ENCODE measurements around the gene C11orf86. TPM values are rescaled to one million over a fixed set of nuclear protein-coding genes. Genes with fewer than 3 reads are reported as not detected.
"Not testable (repeated sequence)": the region's sequence is repeated elsewhere in the genome, so short reads cannot be mapped to it uniquely, and the experiment has no call there.

C11orf86 gene
- total and polyA plus RNA-seq, 5 experiments from 2014 or later, result not detected

- POLR2A ChIA-PET, result no interaction called here
- H3K4me1 Mint-ChIP-seq, result peaks cover 0 to 4% (median 2%) of the 10 kb centered on the region in 4 donors
These were observed 26.2 kb downstream of the C11orf86 start for GRCh38 chr11:67001332-67001731.

GRCh38 chr11:67002297-67002913 is 27.3 kb downstream of the C11orf86 start:
- peak in 1 of 10 donors; percentile 24 for DNase-seq
- H3K9me3 Mint-ChIP-seq, result no peaks in the 10 kb centered on the region
- no peaks in the 10 kb centered on the region for H3K36me3 Mint-ChIP-seq
- no peak overlapping the region for H3K4me3 Mint-ChIP-seq
- POLR2A ChIA-PET, result no interaction called here
- peaks cover 0 to 4% (median 1%) of the 10 kb centered on the region in 5 donors for H3K27me3 Mint-ChIP-seq
- peak overlapping the region in 1 of 10 donors; percentile 37 for H3K27ac Mint-ChIP-seq
- ATAC-seq, result no peak
- H3K4me1 Mint-ChIP-seq, result peaks cover 0 to 8% (median 5%) of the 10 kb centered on the region in 4 donors

More at GRCh38 chr11:67001332-67001731, 26.2 kb downstream of the C11orf86 start:
- Mint-ChIP-seq H3K36me3 (no peaks in the 10 kb centered on the region), H3K9me3 (no peaks in the 10 kb centered on the region), H3K4me3 (no peak overlapping the region), H3K27me3 (peaks cover 0 to 11% (median 4%) of the 10 kb centered on the region in 5 donors), H3K27ac (no peak overlapping the region)
- DNase-seq (no peak), ATAC-seq (no peak)

- peaks cover 0 to 2% (median 0%) of the 10 kb centered on the region in 5 donors for H3K27me3 Mint-ChIP-seq
- peaks cover 0 to 8% (median 5%) of the 10 kb centered on the region in 4 donors for H3K4me1 Mint-ChIP-seq
- POLR2A ChIA-PET, result no interaction called here
- ATAC-seq, result no peak
- no peaks in the 10 kb centered on the region for H3K9me3 Mint-ChIP-seq
- H3K4me3 Mint-ChIP-seq, result no peak overlapping the region
- no peaks in the 10 kb centered on the region for H3K36me3 Mint-ChIP-seq
- peak in 1 of 10 donors; percentile 23 for DNase-seq
- H3K27ac Mint-ChIP-seq, result peak overlapping the region in 1 of 10 donors; percentile 37
These were observed 27.9 kb downstream of the C11orf86 start for GRCh38 chr11:67002921-67003411.

GRCh38 chr11:67005200-67005599 is 30.1 kb downstream of the C11orf86 start:
- not testable (repeated sequence) for H3K9me3 Mint-ChIP-seq, H3K27me3 Mint-ChIP-seq, H3K27ac Mint-ChIP-seq, H3K4me3 Mint-ChIP-seq, H3K4me1 Mint-ChIP-seq, DNase-seq, ATAC-seq, H3K36me3 Mint-ChIP-seq
- POLR2A ChIA-PET, result interaction anchor here (0.7 kb wide), 1 partner anchor 14 kb away, joined by 5 read pairs; no protein-coding TSS in a partner anchor

GRCh38 chr11:67006029-67006884 is 31.2 kb downstream of the C11orf86 start:
- no peaks in the 10 kb centered on the region for H3K27me3 Mint-ChIP-seq
- POLR2A ChIA-PET, result interaction anchor here (0.7 kb wide), 1 partner anchor 12 kb away, joined by 5 read pairs; no protein-coding TSS in a partner anchor
- peaks cover 0 to 8% (median 7%) of the 10 kb centered on the region in 4 donors for H3K4me1 Mint-ChIP-seq
- no peaks in the 10 kb centered on the region for H3K36me3 Mint-ChIP-seq
- DNase-seq, result no peak
- no peaks in the 10 kb centered on the region for H3K9me3 Mint-ChIP-seq
- no peak overlapping the region for H3K4me3 Mint-ChIP-seq
- H3K27ac Mint-ChIP-seq, result peak overlapping the region in 4 of 10 donors; percentile 10 to 75 (median 25)
- ATAC-seq, result peak in 1 of 2 donors; percentile 27

GRCh38 chr11:67007126-67007525 is 32.0 kb downstream of the C11orf86 start:
- POLR2A ChIA-PET, result no interaction called here
- H3K9me3 Mint-ChIP-seq, result no peaks in the 10 kb centered on the region
- DNase-seq, result no peak
- peaks cover 0 to 8% (median 7%) of the 10 kb centered on the region in 4 donors for H3K4me1 Mint-ChIP-seq
- no peaks in the 10 kb centered on the region for H3K36me3 Mint-ChIP-seq
- H3K27ac Mint-ChIP-seq, result peak overlapping the region in 1 of 10 donors; percentile 87
- H3K27me3 Mint-ChIP-seq, result peaks cover 0 to 1% (median 0%) of the 10 kb centered on the region in 5 donors
- H3K4me3 Mint-ChIP-seq, result no peak overlapping the region
- ATAC-seq, result no peak

GRCh38 chr11:67010296-67010905 is 35.3 kb downstream of the C11orf86 start:
- DNase-seq (no peak), ATAC-seq (no peak)
- Mint-ChIP-seq H3K36me3 (no peaks in the 10 kb centered on the region), H3K27me3 (peaks cover 2 to 29% (median 8%) of the 10 kb centered on the region in 5 donors), H3K4me1 (peaks cover 0 to 8% (median 7%) of the 10 kb centered on the region in 4 donors), H3K9me3 (no peaks in the 10 kb centered on the region), H3K27ac (no peak overlapping the region), H3K4me3 (no peak overlapping the region)
- POLR2A ChIA-PET, result no interaction called here

GRCh38 chr11:67013511-67014045 is 38.5 kb downstream of the C11orf86 start:
- Mint-ChIP-seq H3K27me3 (peaks cover 4 to 35% (median 17%) of the 10 kb centered on the region in 5 donors), H3K36me3 (peaks cover 0 to 1% (median 0%) of the 10 kb centered on the region in 3 donors), H3K4me3 (no peak overlapping the region), H3K4me1 (peaks cover 0 to 5% (median 0%) of the 10 kb centered on the region in 4 donors), H3K9me3 (peaks cover 0 to under 1% (median 0%) of the 10 kb centered on the region in 9 donors), H3K27ac (peak overlapping the region in 1 of 10 donors; percentile 41)
- ATAC-seq (no peak), DNase-seq (no peak)
- POLR2A ChIA-PET, result no interaction called here

GRCh38 chr11:67014343-67014742 is 39.2 kb downstream of the C11orf86 start:
- DNase-seq, result no peak
- H3K9me3 Mint-ChIP-seq, result peaks cover 0 to 6% (median 2%) of the 10 kb centered on the region in 9 donors
- ATAC-seq, result no peak
- POLR2A ChIA-PET, result no interaction called here
- no peak overlapping the region for H3K4me3 Mint-ChIP-seq
- H3K27ac Mint-ChIP-seq, result no peak overlapping the region
- peaks cover 0 to 5% (median 2%) of the 10 kb centered on the region in 3 donors for H3K36me3 Mint-ChIP-seq
- H3K27me3 Mint-ChIP-seq, result peaks cover 6 to 40% (median 17%) of the 10 kb centered on the region in 5 donors
- peaks cover 0 to 5% (median 0%) of the 10 kb centered on the region in 4 donors for H3K4me1 Mint-ChIP-seq

GRCh38 chr11:67015048-67015447 is 39.9 kb downstream of the C11orf86 start:
- H3K9me3 Mint-ChIP-seq, result peaks cover 0 to 6% (median 2%) of the 10 kb centered on the region in 9 donors
- H3K4me3 Mint-ChIP-seq, result no peak overlapping the region

GRCh38 chr11:67016550-67016949 is 41.4 kb downstream of the C11orf86 start:
- DNase-seq, result no peak
- ATAC-seq, result no peak
- peaks cover 0 to 5% (median 2%) of the 10 kb centered on the region in 3 donors for H3K36me3 Mint-ChIP-seq
- peaks cover 0 to 6% (median 2%) of the 10 kb centered on the region in 9 donors for H3K9me3 Mint-ChIP-seq
- POLR2A ChIA-PET, result no interaction called here
- H3K27ac Mint-ChIP-seq, result no peak overlapping the region
- H3K4me3 Mint-ChIP-seq, result no peak overlapping the region
- peaks cover 6 to 57% (median 23%) of the 10 kb centered on the region in 5 donors for H3K27me3 Mint-ChIP-seq
- peaks cover 0 to 4% (median under 1%) of the 10 kb centered on the region in 4 donors for H3K4me1 Mint-ChIP-seq

More at GRCh38 chr11:67015048-67015447, 39.9 kb downstream of the C11orf86 start:
- no peak for DNase-seq
- no peak for ATAC-seq
- Mint-ChIP-seq H3K27me3 (peaks cover 6 to 44% (median 17%) of the 10 kb centered on the region in 5 donors), H3K27ac (no peak overlapping the region), H3K4me1 (peaks cover 0 to 2% (median 0%) of the 10 kb centered on the region in 4 donors), H3K36me3 (peaks cover 0 to 5% (median 2%) of the 10 kb centered on the region in 3 donors)
- POLR2A ChIA-PET, result no interaction called here

- DNase-seq (no peak), ATAC-seq (no peak)
- Mint-ChIP-seq H3K4me1 (peaks cover 11 to 32% (median 30%) of the 10 kb centered on the region in 4 donors), H3K27me3 (peaks cover 12 to 60% (median 29%) of the 10 kb centered on the region in 5 donors), H3K4me3 (peak overlapping the region in 1 of 10 donors; percentile 8), H3K36me3 (peaks cover 0 to 5% (median 2%) of the 10 kb centered on the region in 3 donors), H3K27ac (peak overlapping the region in 1 of 10 donors; percentile 25), H3K9me3 (peaks cover 0 to 6% (median 2%) of the 10 kb centered on the region in 9 donors)
- POLR2A ChIA-PET, result no interaction called here
These were observed 45.8 kb downstream of the C11orf86 start for GRCh38 chr11:67020949-67021348.

Data from naive thymus-derived CD8-positive, alpha-beta T cell (primary cell).